GM18867 (cell line): ENCODE results near the gene ZBTB25.

Experiments
- ATAC-seq: cut with Tn5 transposase; IDR thresholded peaks from one replicate; pipeline ENCODE4 v1.9.1; 2021; ENCODE audit warnings: mild to moderate bottlenecking, moderate library complexity; ENCODE audit not compliant: unreplicated experiment

Gene ZBTB25

DNA sequence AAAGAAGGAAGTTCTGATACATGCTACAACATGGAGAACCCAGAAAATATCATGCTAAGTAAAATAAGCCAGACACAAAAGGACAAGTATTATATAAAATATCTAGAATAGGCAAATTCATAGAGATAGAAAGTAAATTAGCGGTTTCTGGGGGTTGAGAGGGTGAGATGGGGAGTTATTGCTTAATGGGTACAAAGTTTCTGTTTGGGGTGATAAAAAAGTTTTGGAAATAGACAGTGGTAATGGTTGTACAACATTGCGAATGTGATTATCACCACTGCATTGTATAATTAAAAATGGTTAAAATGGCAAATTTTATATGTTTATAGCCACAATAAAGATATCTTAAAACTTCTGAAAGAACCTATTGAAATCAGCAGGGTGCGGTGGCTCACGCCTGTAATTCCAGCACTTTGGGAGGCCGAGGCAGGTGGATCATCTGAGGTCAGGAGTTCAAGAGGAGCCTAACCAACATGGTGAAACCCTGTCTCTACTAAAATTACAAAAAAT is 15.0 kb downstream of the ZBTB25 start:
- no peak for ATAC-seq

DNA sequence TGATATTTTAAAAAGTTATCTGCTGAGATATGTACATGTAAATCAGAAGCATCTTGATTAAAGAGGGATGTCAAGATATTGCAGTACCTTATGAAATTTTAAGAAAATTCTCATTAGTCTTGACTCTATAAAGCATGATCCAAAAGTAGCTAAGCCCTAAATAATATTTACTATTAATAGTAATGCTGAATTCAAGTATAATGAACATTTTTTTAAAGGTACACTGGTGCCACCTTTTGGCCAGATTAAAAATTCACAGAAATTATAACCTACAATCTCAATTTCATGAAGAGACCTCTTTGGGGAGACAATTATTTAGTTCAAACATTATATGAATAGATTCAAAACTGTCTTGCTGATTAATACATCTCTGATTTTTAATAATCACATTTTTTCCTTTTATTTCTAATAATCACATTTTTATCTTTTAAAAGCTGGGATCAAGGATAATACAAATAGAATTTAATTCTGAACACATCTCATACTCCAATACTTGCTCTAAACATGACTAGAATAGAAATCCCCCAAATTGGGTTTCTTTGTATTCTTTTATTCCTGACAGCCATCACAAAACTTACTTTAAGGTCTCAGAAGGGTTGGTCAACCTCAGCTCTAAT is 24.9 kb downstream of the ZBTB25 start:
- ATAC-seq, result no peak

DNA sequence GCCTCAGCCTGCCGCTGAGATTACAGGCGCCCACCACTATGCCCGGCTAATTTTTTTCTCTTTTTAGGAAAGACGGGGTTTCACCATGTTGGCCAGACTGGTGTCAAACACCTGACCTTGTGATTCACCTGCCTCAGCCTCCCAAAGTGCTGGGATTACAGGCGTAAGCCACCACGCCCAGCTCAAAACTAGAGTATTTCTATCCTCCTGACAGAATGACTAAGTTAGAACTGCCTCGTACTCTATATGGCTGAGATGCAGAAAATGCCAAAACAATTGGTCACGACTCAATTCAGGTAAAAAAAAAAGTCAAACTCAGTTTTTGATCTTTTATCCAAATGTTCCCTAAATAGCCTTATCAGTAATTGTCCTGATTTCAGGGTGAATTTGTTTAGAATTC is 27.2 kb downstream of the ZBTB25 start:
- no peak for ATAC-seq

DNA sequence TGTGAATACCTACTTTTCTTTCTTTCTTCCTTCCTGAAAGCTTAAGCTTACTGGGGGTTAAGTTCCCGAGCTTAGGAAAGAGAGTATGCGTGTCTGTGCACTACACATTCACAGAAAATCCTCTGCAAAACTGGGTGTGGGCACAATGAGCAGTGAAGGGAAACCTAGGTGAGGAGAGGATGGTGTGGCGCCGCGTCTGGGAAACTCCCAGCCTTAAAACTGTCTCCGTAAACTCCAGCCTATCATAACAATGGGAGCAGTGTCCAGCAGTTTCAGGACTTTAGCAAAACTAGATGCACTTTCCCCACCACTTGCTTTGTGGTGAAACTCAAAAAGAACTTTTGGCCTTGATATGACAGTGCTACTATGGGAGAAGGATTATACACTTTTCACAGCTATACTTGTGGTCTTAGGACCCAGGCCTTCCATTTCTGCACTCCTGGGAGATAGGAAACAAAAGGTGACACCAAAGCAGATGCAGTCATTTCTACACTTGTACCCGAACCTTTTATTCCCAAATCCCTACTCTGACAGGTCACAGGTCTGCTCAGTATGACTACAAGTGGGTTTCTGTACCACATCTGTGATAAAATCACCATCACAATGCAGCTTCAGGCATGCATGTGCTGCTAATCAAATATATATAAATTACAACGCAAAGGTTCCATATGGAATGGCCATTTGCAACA is 27.9 kb downstream of the ZBTB25 start:
- ATAC-seq, result no peak

DNA sequence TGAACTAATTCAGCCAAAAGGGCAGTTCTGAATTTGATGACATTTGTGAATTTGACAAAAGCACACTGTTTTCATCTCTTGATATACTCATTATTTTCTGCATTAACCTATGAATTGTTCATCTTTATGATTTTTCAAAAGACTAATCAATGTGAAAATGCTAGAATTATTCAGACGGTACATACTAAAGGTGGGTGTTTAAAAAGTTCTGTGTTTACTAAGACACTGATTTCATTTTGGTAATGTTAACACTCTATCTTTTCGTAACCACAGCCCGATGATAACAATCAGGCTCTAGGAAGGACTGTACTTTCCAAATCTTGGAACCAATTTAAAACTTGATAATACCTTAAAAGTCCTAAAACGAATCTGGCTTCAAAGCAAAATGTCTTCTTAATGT is 28.9 kb downstream of the ZBTB25 start:
- ATAC-seq, result no peak

DNA sequence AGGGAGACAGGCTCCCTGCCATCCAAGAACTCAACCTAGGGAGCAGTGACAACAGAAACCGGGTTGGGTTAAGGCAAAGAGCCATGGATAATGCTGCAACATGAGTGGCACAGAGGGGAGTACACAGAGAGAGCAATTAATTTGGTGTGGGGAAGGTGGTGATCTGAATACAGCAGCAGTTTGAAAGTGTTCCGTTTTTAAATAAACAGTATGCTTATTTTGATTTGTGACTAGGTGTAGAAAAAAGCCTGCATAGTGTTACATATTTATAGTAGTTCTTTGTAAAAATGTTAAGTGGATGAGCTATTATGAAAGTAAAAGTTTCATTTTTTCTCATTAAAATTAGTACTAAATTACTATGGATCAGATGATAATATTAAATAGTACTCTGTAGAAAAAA is 29.6 kb downstream of the ZBTB25 start:
- no peak for ATAC-seq

DNA sequence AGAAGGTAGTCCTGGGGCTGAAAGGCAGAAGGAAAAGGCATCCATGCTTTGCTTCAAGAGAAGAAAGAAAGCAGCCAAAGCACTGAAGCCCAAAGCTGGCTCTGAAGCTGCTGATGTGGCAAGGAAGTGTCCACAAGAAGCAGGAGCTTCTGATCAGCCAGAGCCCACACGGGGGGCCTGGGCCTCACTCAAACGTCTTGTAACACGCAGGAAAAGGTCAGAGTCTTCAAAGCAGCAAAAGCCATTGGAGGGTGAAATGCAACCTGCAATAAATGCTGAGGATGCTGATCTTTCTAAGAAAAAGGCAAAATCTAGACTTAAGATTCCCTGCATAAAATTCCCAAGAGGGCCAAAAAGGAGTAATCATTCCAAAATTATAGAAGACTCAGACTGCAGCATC is 35.2 kb downstream of the ZBTB25 start:
- ATAC-seq, result no peak

DNA sequence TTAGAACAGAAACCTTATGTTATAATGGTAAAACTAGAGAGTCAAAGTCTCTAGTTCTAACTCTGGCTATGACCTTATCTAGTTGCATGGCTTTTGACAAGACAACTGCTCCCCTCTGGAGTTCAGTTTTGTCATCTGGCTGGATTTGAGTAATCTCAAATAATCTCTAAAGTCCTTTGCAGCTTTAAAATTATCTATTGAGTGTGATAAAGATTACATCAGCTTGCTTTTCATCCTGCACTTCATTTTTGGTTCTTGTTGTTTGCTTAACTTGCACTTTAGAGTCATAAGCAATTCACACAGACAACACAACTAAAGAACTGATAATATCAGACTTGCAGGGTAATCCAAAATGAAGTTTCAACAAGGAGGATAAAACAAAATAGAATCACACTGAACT is 36.1 kb downstream of the ZBTB25 start:
- no peak for ATAC-seq

DNA sequence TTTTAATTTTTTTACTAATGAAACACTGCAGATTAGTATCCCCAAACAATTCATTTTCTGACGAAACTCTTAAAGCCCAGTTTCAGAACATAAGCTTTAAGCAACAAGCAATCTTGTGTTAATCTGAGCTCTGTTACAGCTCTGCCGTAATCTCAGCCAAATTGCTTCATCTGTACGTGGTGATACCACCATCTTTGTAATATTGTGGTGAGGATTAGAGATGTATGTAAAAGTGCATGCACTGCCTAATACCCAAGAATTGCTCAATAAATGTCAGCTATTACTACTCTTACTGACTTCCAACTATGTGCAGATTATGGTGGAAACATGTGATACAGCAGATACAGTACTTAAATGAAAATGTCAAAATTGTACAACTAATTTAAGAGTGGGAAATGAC is 36.5 kb downstream of the ZBTB25 start:
- ATAC-seq, result no peak

DNA sequence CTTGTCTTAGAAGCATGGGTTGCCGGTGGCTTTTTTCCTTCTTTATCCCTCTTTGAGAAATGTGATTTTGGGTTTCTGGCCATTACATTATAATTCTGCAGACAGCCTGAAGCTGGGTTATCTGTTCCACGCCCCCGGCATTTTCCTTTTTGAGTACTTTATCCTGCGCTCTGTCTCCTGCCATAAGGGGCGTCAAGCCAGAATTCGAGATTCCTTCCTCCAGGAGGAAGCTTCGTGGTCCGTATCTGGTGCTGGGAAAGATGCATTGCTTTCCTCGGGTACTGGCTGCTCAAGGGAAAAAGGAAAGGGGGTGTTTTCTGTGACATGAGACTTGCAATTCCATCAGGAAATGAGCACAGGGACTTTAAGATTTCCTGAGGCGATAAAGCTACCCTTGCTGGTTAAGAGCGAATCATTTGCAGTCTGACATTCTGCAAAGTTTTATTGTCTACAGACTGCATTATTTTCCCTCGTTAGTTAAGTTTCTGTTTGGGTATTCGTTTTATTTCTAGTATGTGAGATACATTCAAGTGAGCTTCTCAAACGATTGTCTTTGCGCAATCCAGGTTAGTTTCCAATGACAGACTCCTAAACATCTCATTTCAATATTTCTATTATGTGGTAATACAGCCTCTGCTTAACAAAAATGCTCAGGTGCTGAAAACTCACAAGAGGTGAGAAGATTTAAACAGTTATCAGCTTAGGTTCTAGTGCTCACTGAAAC is 37.6 kb downstream of the ZBTB25 start:
- no peak for ATAC-seq

DNA sequence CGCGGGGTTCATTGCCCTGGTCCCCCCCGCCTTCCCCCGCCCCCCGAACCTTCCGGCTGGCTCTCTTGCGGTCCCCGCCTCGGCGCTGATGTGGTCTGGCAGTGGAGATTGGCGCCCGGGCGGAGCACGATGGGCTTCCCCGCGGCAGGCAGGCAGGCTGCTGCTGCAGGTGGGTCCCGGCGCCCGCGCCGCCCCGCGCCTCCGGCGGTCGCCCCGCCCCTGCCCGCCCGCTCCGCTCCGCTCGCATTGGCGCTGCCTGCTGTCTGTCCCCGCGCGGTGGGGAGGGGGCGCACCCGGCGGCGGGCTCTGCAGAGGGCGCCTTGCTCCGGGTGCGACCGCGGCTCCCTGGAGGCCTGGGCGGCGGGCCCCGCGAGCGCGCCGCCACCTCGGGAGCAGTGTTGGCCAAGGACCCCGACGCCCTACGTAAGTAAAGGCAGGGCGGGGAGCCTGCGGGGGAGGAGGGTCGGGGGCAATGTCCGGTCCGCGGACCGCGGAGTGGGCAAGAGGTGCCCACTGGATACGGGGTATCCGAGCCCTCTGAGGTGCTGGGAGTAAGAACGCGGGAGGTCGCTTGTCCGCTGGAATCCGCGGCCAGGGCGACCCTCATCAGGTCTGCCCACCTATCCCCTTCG is 38.3 kb downstream of the ZBTB25 start, which contains the start of gene AKAP5:
AKAP5 (plus strand) TSS at position 309 of the 632 bp plus-strand sequence. CDS start 2,896 bp downstream, outside the sequence.
- ATAC-seq, result peak; percentile 64

DNA sequence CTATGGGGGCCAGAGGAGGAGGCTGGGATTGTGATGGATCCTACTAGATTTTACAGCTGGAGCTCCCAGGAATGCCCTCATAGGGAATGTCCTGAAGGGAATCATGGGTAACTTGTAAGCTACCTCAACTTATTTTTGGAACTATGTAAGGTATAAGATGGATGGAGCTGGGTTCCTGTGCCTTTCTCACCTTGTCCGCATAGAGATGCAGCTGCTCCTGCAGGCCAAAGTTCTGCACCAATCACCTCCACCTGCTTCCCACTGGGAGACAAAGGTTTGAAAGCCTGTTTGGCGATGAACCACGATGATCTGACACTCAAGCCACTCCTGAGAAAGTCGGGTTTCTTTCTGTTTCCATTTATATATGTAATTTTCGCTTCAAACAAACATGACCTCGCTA is 39.0 kb downstream of the ZBTB25 start:
- ATAC-seq, result peak; percentile 23

DNA sequence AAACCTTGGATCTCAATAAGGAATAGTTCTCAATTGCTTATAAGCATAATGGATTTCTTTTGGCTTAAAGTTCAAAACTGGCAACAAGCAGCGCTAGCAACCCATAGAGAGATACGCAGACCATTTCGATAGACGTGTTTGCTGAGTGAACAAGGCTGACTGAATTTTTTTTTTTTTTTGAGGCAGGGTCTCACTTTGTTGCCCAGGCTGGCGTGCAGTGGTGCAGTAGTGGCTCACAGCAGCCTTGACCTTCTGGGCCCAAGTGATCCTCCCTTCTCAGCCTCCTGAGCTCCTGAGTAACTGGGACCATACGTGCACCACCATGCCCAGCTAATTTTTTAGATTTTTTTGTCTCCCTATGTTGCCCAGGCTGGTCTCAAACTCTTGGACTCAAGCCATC is 39.8 kb downstream of the ZBTB25 start:
- no peak for ATAC-seq

DNA sequence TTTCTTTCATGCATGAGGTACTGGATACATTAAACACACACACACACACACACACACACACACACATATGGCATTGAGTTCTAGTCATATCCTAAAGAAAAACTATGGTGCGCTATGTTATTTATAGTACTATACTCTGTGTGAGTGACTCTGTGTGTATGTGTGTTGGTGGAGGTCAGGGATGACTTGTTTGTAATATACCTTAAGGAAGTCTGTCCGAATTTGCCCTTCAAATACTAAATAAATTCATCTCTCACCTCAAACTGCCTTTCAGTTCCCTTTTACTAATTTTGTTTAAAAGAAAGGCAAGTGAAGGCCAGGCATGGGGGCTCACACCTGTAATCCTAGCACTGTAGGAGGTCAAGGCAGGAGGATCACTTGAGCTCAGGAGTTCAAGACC is 40.4 kb downstream of the ZBTB25 start:
- no peak for ATAC-seq

DNA sequence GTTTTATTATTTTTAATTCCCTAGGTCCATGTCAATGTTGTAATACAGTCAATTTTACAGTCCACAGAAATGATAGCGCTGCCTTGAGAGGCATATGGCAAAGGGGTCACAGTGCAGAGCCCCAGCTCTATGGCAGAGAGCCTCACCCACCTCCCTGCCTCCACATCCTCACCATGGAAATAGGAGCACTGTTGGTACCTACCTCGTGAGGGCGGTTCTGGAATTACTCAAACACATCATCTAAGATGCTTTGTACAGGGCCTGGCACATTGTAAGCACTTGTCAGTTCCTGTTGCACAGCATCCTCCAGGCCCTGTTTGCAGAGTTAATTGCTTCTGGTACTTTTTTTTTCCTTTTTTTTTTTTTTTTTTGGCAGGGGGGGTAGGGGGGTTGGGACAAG is 42.4 kb downstream of the ZBTB25 start:
- no peak for ATAC-seq

DNA sequence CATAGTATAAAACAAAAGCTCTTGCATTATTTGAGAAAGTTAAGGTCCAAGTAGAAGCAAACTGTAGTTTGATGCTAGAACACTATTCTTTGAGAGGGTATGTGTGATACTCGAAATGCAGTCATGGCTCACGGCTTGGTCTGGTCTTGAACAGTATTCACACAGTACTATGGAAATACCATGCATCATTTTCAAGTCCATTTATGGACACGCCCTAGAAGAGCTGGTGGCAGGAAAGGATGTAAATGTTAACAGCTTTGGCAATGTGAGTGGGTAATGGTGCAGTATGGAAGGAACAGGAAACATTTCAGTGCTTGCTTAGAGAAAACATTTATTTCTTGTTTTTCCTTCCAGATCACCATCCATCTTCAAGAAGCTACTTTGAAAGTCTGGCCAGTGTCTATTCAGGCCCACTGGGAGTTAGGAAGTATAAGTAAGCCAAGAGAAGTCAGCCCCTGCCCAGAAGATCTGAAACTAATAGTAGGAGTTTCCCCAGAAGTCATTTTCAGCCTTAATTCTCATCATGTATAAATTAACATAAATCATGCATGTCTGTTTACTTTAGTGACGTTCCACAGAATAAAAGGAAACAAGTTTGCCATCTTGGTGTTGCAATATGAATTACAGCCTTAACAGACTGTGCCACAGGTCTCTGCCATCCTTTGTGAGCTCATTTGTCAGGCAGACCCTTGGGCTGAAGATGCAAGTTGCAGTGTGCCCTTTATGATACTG is 44.1 kb downstream of the ZBTB25 start:
- no peak for ATAC-seq

DNA sequence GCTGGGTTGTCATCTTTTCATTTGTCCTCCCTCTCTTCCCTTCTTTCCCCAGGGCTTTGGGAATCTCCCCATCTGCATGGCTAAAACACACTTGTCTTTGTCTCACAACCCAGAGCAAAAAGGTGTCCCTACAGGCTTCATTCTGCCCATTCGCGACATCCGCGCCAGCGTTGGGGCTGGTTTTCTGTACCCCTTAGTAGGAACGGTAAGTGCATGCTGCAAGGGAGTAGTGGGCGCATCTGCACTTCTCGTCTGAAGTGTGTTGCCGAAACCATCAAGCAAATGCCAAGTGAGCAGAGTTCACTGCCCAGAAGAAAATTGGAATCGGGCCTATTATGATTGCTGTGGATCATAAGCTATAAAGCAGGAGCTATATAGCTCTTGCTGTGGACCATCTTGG is 49.0 kb downstream of the ZBTB25 start:
- ATAC-seq, result no peak

DNA sequence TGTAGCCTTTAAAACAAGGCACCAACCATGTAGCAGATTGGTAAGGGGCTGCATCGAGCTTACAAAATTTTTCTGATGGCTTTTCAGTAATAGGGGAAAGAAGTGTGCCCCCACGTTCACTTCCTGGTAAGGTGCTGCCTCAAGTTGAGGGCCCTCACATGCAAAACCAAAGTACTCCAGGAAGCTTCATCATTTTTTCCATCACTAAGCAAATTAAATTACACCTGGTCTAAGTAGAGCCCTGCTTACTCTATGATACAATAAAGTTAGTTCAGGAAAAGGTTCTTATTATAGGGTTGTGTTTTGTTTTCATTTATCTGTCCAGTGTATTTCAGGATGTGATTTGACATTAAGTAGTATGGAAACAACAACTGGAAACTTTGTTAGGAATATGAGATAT is 53.4 kb downstream of the ZBTB25 start:
- ATAC-seq, result no peak

DNA sequence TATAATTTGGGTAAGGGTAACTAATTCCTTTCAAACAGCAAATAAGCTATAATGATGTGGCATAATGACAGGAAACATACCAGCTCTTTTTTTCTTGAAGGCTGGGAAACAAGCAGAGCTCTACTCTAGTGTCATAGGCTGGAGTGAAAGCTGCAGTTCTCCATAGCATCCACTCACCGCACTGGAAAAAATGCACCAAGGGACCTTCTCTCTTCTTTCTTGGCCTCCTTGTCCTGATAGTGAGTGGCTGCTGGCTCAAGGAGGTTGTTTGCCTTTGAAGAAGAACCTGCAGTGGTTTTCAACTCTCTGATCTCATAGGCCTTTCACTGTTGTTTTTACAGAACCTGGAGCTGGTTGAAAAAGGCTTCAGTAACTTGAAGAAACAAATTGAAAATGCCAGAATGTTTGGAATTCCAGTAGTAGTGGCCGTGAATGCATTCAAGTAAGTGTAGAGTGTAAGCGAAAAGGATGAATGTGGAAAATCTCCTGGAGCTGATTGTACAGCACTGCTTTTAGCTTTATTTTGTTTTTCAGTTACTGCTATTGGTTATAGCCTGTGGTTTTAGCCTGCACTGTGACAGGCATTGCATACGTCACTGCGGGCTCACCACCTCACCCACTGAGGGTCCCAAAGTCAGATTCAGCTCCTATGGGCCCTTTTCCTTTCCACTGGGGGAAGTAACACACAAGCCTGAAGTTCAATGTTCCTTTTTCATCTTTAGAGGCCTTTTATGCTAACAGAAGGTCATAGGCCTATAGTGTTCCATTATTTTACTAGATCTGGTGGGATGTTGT is 55.6 kb downstream of the ZBTB25 start:
- ATAC-seq, result no peak
